DOHH2 (cell line): ENCODE results near the gene FSTL4.

Experiments
- CTCF ChIP-seq: fragments of 200-600 bp; sonication (generic); IDR thresholded peaks from one replicate; pipeline ENCODE4 v1.5.1; 2014; ENCODE audit warnings: antibody characterized with exemption, mild to moderate bottlenecking, low read depth, low read length; ENCODE audit not compliant: poor library complexity, severe bottlenecking
- EZH2phosphoT487 ChIP-seq: fragments of 200-600 bp; sonication (generic); IDR thresholded peaks from 2 replicates; pipeline ENCODE4 v1.6.1; 2017; ENCODE audit warnings: borderline replicate concordance, mild to moderate bottlenecking, antibody characterized with exemption, low read length, moderate library complexity, mixed read lengths

- no peak for TF ChIP-seq CTCF
- no peak for TF ChIP-seq EZH2phosphoT487
These were observed 362.7 kb downstream of the FSTL4 start for GRCh38 chr5:133249593-133249992.
